ENCODE data around the gene XPNPEP2. TPM values are rescaled to one million over a fixed set of nuclear protein-coding genes. Genes with fewer than 3 reads are reported as not detected.

Gene XPNPEP2
- total RNA-seq, 1 donor from 2014 or later: 0.27 TPM

DNA sequence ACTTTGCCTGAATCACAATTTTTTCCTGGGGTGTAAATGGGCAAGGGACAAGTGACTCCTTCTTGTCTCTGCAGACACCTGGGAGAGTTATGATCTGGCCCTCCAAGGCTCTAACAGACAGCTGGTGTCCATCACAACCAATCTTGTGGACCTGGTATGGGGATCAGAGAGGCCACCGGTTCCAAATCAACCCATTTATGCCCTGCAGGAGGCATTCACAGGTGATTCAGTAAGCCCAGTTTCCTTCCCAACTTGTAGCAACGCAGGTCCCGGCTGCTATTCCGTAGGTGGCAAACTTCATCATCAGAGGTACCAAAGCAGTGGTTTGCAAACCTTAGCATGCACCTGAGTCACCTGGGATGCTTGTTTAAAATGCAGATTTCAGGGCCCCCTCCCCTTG, 8.8 kb downstream of the XPNPEP2 start:
- TF ChIP-seq, protein P1, sequence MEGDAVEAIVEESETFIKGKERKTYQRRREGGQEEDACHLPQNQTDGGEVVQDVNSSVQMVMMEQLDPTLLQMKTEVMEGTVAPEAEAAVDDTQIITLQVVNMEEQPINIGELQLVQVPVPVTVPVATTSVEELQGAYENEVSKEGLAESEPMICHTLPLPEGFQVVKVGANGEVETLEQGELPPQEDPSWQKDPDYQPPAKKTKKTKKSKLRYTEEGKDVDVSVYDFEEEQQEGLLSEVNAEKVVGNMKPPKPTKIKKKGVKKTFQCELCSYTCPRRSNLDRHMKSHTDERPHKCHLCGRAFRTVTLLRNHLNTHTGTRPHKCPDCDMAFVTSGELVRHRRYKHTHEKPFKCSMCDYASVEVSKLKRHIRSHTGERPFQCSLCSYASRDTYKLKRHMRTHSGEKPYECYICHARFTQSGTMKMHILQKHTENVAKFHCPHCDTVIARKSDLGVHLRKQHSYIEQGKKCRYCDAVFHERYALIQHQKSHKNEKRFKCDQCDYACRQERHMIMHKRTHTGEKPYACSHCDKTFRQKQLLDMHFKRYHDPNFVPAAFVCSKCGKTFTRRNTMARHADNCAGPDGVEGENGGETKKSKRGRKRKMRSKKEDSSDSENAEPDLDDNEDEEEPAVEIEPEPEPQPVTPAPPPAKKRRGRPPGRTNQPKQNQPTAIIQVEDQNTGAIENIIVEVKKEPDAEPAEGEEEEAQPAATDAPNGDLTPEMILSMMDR (IDR thresholded peaks at IDR 0.05): no peak
- Mint-ChIP-seq H3K36me3 (ENCODE audit: unreplicated experiment) (no peaks in the 10 kb centered on the region), H3K9me3 (ENCODE audit: unreplicated experiment) (no peaks in the 10 kb centered on the region), H3K27ac (ENCODE audit: unreplicated experiment) (no peak overlapping the region), H3K27me3 (ENCODE audit: unreplicated experiment) (peaks cover 18% of the 10 kb centered on the region), H3K4me3 (ENCODE audit: unreplicated experiment) (no peak overlapping the region), H3K4me1 (ENCODE audit: unreplicated experiment) (peaks cover 5% of the 10 kb centered on the region)
- no peak for DNase-seq (ENCODE audit: extremely low spot score, unreplicated experiment)

DNA sequence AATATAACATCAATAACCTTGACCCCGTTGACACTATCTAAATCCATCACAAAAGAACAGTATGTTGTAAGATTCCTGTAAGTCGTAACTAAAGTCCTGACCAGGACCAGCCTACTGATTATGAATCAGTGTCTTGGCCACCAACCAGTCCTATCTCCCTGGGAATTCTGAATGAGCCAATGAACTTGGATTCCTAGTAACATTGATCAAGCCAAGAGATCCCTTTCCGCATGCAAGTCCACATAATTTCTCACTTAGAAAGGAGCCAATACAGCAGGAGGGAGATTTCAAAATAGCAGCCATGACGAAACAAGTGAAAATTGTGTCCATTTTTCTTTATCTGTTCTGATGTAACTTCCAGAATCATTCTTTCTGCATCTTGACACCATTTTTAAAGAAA, 9.5 kb downstream of the XPNPEP2 start:
- no peak overlapping the region for H3K4me3 Mint-ChIP-seq (ENCODE audit: unreplicated experiment)
- no peak overlapping the region for H3K27ac Mint-ChIP-seq (ENCODE audit: unreplicated experiment)
- TF ChIP-seq, protein P1 (IDR thresholded peaks at IDR 0.05): no peak
- peaks cover 18% of the 10 kb centered on the region for H3K27me3 Mint-ChIP-seq (ENCODE audit: unreplicated experiment)
- no peaks in the 10 kb centered on the region for H3K9me3 Mint-ChIP-seq (ENCODE audit: unreplicated experiment)
- H3K36me3 Mint-ChIP-seq (ENCODE audit: unreplicated experiment): no peaks in the 10 kb centered on the region
- no peak for DNase-seq (ENCODE audit: extremely low spot score, unreplicated experiment)
- no peaks in the 10 kb centered on the region for H3K4me1 Mint-ChIP-seq (ENCODE audit: unreplicated experiment)

DNA sequence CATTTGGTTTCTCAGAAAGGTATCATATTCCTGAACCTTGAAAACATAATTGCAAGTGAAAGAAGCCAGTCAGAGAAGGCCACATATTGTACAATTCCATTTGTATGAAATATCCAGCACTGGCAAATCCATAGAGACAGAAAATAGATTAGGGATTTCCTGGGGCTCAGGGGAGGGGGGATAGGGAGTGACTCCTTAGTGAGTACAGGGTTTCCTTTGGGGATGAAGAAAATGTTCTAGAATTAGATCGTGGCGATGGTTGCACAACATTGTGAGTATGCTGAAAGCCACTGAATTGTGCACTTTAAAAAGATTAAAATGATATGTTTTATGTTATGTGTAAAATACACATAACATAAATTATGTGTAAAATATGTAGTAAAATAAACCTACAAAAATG, 10.3 kb downstream of the XPNPEP2 start:
- Mint-ChIP-seq H3K4me1 (ENCODE audit: unreplicated experiment) (no peaks in the 10 kb centered on the region), H3K36me3 (ENCODE audit: unreplicated experiment) (no peaks in the 10 kb centered on the region), H3K4me3 (ENCODE audit: unreplicated experiment) (no peak overlapping the region), H3K27me3 (ENCODE audit: unreplicated experiment) (peaks cover 18% of the 10 kb centered on the region), H3K27ac (ENCODE audit: unreplicated experiment) (no peak overlapping the region), H3K9me3 (ENCODE audit: unreplicated experiment) (no peaks in the 10 kb centered on the region)
- no peak for DNase-seq (ENCODE audit: extremely low spot score, unreplicated experiment)
- TF ChIP-seq, protein P1 (IDR thresholded peaks at IDR 0.05): no peak

DNA sequence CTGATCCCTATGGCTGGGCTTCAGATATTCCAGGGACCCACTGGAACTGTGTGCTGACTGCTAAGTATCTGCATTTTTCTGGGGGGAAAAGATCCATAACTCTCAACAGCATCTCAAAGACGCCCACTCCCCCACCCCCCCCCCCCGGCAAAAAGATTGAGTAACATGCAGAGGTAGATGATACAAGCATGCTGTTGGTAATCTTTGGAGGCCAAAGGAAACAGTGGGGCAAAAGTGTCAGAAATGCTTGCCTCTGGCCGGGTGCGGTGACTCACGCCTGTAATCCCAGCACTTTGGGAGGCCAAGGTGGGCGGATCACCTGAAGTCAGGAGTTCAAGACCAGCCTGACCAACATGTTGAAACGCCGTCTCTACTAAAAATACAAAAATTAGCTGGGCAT, 12.2 kb downstream of the XPNPEP2 start:
- no peak for DNase-seq (ENCODE audit: extremely low spot score, unreplicated experiment)
- no peaks in the 10 kb centered on the region for H3K9me3 Mint-ChIP-seq (ENCODE audit: unreplicated experiment)
- TF ChIP-seq, protein P1 (IDR thresholded peaks at IDR 0.05): no peak
- no peaks in the 10 kb centered on the region for H3K4me1 Mint-ChIP-seq (ENCODE audit: unreplicated experiment)
- H3K27ac Mint-ChIP-seq (ENCODE audit: unreplicated experiment): no peak overlapping the region
- H3K4me3 Mint-ChIP-seq (ENCODE audit: unreplicated experiment): no peak overlapping the region
- peaks cover 14% of the 10 kb centered on the region for H3K27me3 Mint-ChIP-seq (ENCODE audit: unreplicated experiment)
- H3K36me3 Mint-ChIP-seq (ENCODE audit: unreplicated experiment): no peaks in the 10 kb centered on the region

DNA sequence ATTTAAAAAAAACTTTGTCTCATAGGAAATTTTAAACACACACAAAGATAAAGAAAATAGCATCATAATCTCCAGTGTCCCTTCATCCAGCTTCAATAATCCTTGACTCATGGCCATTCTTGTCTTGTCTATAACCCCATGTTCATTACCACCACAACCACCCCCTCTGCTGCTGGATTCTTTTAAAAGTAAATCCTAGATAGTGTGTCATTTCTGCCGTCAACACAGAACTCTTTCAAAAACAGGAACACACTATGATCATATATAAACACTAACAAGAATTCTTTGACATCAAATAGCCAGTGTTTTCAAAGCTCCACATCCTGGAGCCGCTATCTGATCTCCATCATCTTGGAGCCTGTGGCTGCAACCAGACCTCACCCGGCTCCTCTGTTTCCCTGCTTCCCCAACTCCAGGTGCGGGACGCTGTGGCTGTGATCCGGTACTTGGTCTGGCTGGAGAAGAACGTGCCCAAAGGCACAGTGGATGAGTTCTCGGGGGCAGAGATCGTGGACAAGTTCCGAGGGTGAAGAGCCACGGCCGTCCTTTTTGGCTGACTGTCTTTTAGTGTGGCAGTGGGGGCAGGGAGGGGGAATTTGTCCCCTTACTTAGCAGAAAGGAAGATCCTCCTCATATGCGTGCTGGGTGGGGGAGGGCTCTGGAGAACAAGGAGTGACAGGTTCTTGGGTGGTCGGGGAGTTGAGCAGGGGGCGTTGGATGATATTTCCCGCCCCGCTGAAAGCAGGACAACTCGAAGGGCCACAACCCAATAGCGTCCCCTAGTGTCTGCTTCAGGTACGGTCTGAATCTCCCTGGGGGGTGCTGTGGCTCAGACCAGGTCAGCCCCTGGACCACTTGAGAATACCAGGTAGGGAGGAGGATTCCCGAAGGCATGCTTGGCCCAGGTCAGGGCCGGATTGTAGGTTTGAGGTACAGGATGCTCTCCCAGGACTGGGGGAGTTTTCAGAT, 15.6 kb downstream of the XPNPEP2 start:
- H3K4me1 Mint-ChIP-seq (ENCODE audit: unreplicated experiment): no peaks in the 10 kb centered on the region
- no peak for DNase-seq (ENCODE audit: extremely low spot score, unreplicated experiment)
- TF ChIP-seq, protein P1 (IDR thresholded peaks at IDR 0.05): peak; percentile 12
- no peaks in the 10 kb centered on the region for H3K27me3 Mint-ChIP-seq (ENCODE audit: unreplicated experiment)
- no peak overlapping the region for H3K27ac Mint-ChIP-seq (ENCODE audit: unreplicated experiment)
- no peaks in the 10 kb centered on the region for H3K36me3 Mint-ChIP-seq (ENCODE audit: unreplicated experiment)
- no peaks in the 10 kb centered on the region for H3K9me3 Mint-ChIP-seq (ENCODE audit: unreplicated experiment)
- no peak overlapping the region for H3K4me3 Mint-ChIP-seq (ENCODE audit: unreplicated experiment)

Measured in osteocyte (in vitro differentiated cells).